ENCODE results near the gene SLC25A51. TPM values are rescaled to one million over a fixed set of nuclear protein-coding genes. Genes with fewer than 3 reads are reported as not detected.

Gene SLC25A51
- total RNA-seq, 2 experiments from 2014 or later, result 31.8 to 32.4 TPM

- Histone ChIP-seq H3K36me3 (ENCODE audit: insufficient read depth, low read length) (no peaks in the 10 kb centered on the region), H3K9me2 (ENCODE audit: insufficient read depth, low read length) (no peaks in the 10 kb centered on the region), H3K4me3 (ENCODE audit: low read depth, low read length, poor library complexity, severe bottlenecking) (no peak overlapping the region), H3K4me1 (ENCODE audit: insufficient read depth, low read length, poor library complexity, severe bottlenecking) (no peaks in the 10 kb centered on the region), H3K4me2 (ENCODE audit: low read length) (no peak overlapping the region), H2AFZ (ENCODE audit: low read length) (no peak overlapping the region), H4K20me1 (ENCODE audit: insufficient read depth, low read length) (no peaks in the 10 kb centered on the region), H3K9me3 (ENCODE audit: low read length) (no peaks in the 10 kb centered on the region), H3K79me2 (ENCODE audit: insufficient read depth, low read depth, low read length) (no peaks in the 10 kb centered on the region), H3K27ac (ENCODE audit: low read depth, low read length, poor library complexity, severe bottlenecking) (no peak overlapping the region)
- CTCF ChIA-PET (ENCODE audit: unreplicated experiment), result no interaction called here
- BruUV-seq (replicated peaks), result no TSS peak
- no peak for TF ChIP-seq EZH2phosphoT487 (IDR thresholded peaks at IDR 0.05; ENCODE audit: borderline replicate concordance, low read depth, low read length)
- TF ChIP-seq CTCF (conservative IDR thresholded peaks at IDR 0.05; ENCODE audit: low read length), result peak; percentile 26; the same call in 1 of the 2 replicates
- POLR2A ChIA-PET, result interaction anchor here (1.1 kb wide), 1 partner anchor 8 kb away, joined by 4 read pairs; no protein-coding TSS in a partner anchor
- DNase-seq (ENCODE audit: low spot score), result no peak
- intact Hi-C loops (cut with micrococcal nuclease; ENCODE audit: unreplicated experiment), result no loop called here
Observed at GRCh38 chr9:37941253-37941652, 37.3 kb upstream of the SLC25A51 start.

GRCh38 chr9:37939575-37940095, 35.7 kb upstream of the SLC25A51 start:
- no peak overlapping the region for H3K27ac ChIP-seq (ENCODE audit: low read depth, low read length, poor library complexity, severe bottlenecking)
- no peak overlapping the region for H3K4me2 ChIP-seq (ENCODE audit: low read length)
- H3K9me3 ChIP-seq (ENCODE audit: low read length), result no peaks in the 10 kb centered on the region
- POLR2A ChIA-PET, result no interaction called here
- H3K9me2 ChIP-seq (ENCODE audit: insufficient read depth, low read length), result no peaks in the 10 kb centered on the region
- H4K20me1 ChIP-seq (ENCODE audit: insufficient read depth, low read length), result no peaks in the 10 kb centered on the region
- intact Hi-C loops (cut with micrococcal nuclease; ENCODE audit: unreplicated experiment), result no loop called here
- H3K4me1 ChIP-seq (ENCODE audit: insufficient read depth, low read length, poor library complexity, severe bottlenecking), result no peaks in the 10 kb centered on the region
- CTCF ChIA-PET (ENCODE audit: unreplicated experiment), result no interaction called here
- H3K79me2 ChIP-seq (ENCODE audit: insufficient read depth, low read depth, low read length), result no peaks in the 10 kb centered on the region
- no peaks in the 10 kb centered on the region for H3K36me3 ChIP-seq (ENCODE audit: insufficient read depth, low read length)
- no peak overlapping the region for H3K4me3 ChIP-seq (ENCODE audit: low read depth, low read length, poor library complexity, severe bottlenecking)
- H2AFZ ChIP-seq (ENCODE audit: low read length), result no peak overlapping the region
- TF ChIP-seq CTCF (conservative IDR thresholded peaks at IDR 0.05; ENCODE audit: low read length) (no peak), EZH2phosphoT487 (IDR thresholded peaks at IDR 0.05; ENCODE audit: borderline replicate concordance, low read depth, low read length) (no peak)
- no peak for DNase-seq (ENCODE audit: low spot score)
- BruUV-seq (replicated peaks), result no TSS peak

- Histone ChIP-seq H4K20me1 (ENCODE audit: insufficient read depth, low read length) (no peaks in the 10 kb centered on the region), H3K4me2 (ENCODE audit: low read length) (no peak overlapping the region), H3K9me3 (ENCODE audit: low read length) (no peaks in the 10 kb centered on the region), H3K36me3 (ENCODE audit: insufficient read depth, low read length) (no peaks in the 10 kb centered on the region), H3K4me3 (ENCODE audit: low read depth, low read length, poor library complexity, severe bottlenecking) (no peak overlapping the region), H3K79me2 (ENCODE audit: insufficient read depth, low read depth, low read length) (no peaks in the 10 kb centered on the region), H3K9me2 (ENCODE audit: insufficient read depth, low read length) (no peaks in the 10 kb centered on the region), H2AFZ (ENCODE audit: low read length) (no peak overlapping the region), H3K4me1 (ENCODE audit: insufficient read depth, low read length, poor library complexity, severe bottlenecking) (no peaks in the 10 kb centered on the region), H3K27ac (ENCODE audit: low read depth, low read length, poor library complexity, severe bottlenecking) (no peak overlapping the region)
- CTCF ChIA-PET (ENCODE audit: unreplicated experiment), result no interaction called here
- POLR2A ChIA-PET, result no interaction called here
- no peak for DNase-seq (ENCODE audit: low spot score)
- no TSS peak for BruUV-seq (replicated peaks)
- no peak for TF ChIP-seq EZH2phosphoT487 (IDR thresholded peaks at IDR 0.05; ENCODE audit: borderline replicate concordance, low read depth, low read length)
- TF ChIP-seq CTCF (conservative IDR thresholded peaks at IDR 0.05; ENCODE audit: low read length), result no peak
- intact Hi-C loops (cut with micrococcal nuclease; ENCODE audit: unreplicated experiment), result no loop called here
Observed at GRCh38 chr9:37938121-37938891, 34.4 kb upstream of the SLC25A51 start.
